Activated CD8-positive, alpha-beta memory T cell treated with anti-CD3 and anti-CD28 coated beads, Interleukin-2, amount 10 ng/mL, durations not matched to agents 7 days and 5 days (primary cell): Measurements from ENCODE around the gene BUB3. TPM values are rescaled to one million over a fixed set of nuclear protein-coding genes. Genes with fewer than 3 reads are reported as not detected.
A peak's percentile ranks its signal among the peaks of the same experiment; 100 is the strongest.

Experiments
- ATAC-seq: fragments of 150-1000 bp; cut with Tn5 transposase; one replicate; pipeline ENCODE4 v1.10.0; 2021; ENCODE audit warnings: moderate library complexity
- CTCF ChIA-PET: fragments of 350-600 bp; sonication (Branson Sonifier 250); formaldehyde crosslinking; loops from one replicate; lab custom pipeline; 2021; ENCODE audit warnings: antibody characterized with exemption; lab: Charles Lee
- DNase-seq: peaks from one replicate; pipeline ENCODE4 v3.0.0-alpha.2; 2020
- H3K27ac Mint-ChIP-seq: one replicate; pipeline ENCODE4 v1.8.0; 2021; ENCODE audit warnings: mild to moderate bottlenecking, mixed read lengths
- H3K27me3 Mint-ChIP-seq: one replicate; pipeline ENCODE4 v1.8.0; 2021; ENCODE audit warnings: mixed read lengths
- H3K36me3 Mint-ChIP-seq: one replicate; pipeline ENCODE4 v1.8.0; 2021; ENCODE audit warnings: mild to moderate bottlenecking, mixed read lengths
- H3K4me1 Mint-ChIP-seq: one replicate; pipeline ENCODE4 v1.8.0; 2021; ENCODE audit warnings: mixed read lengths
- H3K4me3 Mint-ChIP-seq: one replicate; pipeline ENCODE4 v1.8.0; 2021; ENCODE audit warnings: mild to moderate bottlenecking, moderate library complexity, mixed read lengths
- H3K9me3 Mint-ChIP-seq: one replicate; pipeline ENCODE4 v1.8.0; 2022; ENCODE audit warnings: low read depth, mixed read lengths
- total RNA-seq, 2 experiments: library from RNA; stranded (reverse); gene quantifications; one replicate each; pipeline ENCODE4 v1.2.3, GENCODE V29; 2021

Gene BUB3
- total RNA-seq, 2 experiments from 2014 or later = 282 to 319 TPM

DNA sequence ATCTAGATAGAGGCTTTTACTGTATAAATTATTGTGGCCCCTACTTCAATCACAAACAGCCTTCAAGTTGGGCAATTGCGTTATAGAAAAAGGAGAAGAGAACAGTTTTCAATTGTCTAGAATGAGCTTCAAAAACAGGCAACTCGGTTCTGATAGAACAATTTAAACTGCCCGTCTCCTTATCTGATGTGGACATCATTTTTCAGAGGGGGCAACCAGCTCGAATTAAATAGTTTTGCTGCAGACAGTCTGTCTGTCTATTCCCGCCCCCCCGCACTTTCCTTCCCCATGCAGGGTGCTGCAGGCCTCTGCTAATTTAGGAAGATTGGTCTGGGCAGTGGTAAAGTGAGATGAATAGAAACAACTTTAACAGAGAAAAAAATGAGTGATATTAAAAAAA, 58.4 kb downstream of the BUB3 start:
- Mint-ChIP-seq H3K9me3 (peaks cover 10% of the 10 kb centered on the region), H3K4me1 (no peaks in the 10 kb centered on the region), H3K27ac (no peak overlapping the region), H3K27me3 (no peaks in the 10 kb centered on the region), H3K36me3 (peaks cover 26% of the 10 kb centered on the region), H3K4me3 (no peak overlapping the region)
- CTCF ChIA-PET = interaction anchor here (1.1 kb wide), 1 partner anchor 62 kb away, joined by 3 read pairs; no protein-coding TSS in a partner anchor
- DNase-seq = no peak
- ATAC-seq = no peak

DNA sequence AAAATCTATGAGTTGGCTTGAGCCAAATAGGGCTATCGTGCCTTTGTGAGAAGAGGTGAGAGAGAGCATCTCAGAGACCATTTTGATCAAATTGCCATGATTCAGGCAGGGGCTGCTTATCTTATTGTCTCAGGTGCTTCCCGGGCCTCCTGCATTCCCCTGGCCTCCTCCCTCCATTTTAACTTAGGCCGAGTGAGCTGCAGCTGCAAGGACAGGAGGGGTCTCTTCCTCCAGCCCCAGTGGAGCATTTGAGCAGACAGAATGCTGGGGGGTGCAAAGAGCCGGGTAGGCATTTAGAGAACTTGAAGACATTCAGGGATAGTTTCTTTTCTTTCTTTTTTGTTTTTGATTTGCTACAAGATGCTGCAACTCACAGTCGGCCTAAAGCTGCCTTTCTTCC, 59.0 kb downstream of the BUB3 start:
- CTCF ChIA-PET = interaction anchor here (1.1 kb wide), 1 partner anchor 62 kb away, joined by 3 read pairs; no protein-coding TSS in a partner anchor
- no peak overlapping the region for H3K4me3 Mint-ChIP-seq
- DNase-seq = peak; percentile 12
- ATAC-seq = no peak
- no peaks in the 10 kb centered on the region for H3K27me3 Mint-ChIP-seq
- H3K9me3 Mint-ChIP-seq = peaks cover 6% of the 10 kb centered on the region
- no peaks in the 10 kb centered on the region for H3K4me1 Mint-ChIP-seq
- no peak overlapping the region for H3K27ac Mint-ChIP-seq
- peaks cover 21% of the 10 kb centered on the region for H3K36me3 Mint-ChIP-seq

Other genes with a start within 250 kb of the BUB3 start
- not detected for gene FAM24A, start 243.8 kb upstream of the BUB3 start, total RNA-seq
- gene C10orf88, start 200.2 kb upstream of the BUB3 start, total RNA-seq = 10 to 100 TPM in 1 of 2 experiments, 1 to 10 TPM in 1; 9.5 to 11.8 TPM
- gene PSTK, start 174.0 kb upstream of the BUB3 start, total RNA-seq = 1 to 10 TPM; 2.8 to 4.5 TPM
- gene IKZF5, start 145.6 kb upstream of the BUB3 start, total RNA-seq = 10 to 100 TPM; 12.0 to 18.0 TPM
- gene ACADSB, start 145.4 kb upstream of the BUB3 start, total RNA-seq = 10 to 100 TPM; 17.4 to 20.6 TPM
- gene HMX3, start 18.4 kb upstream of the BUB3 start, total RNA-seq = not detected
- gene HMX2, start 6.3 kb upstream of the BUB3 start, total RNA-seq = not detected